Upper lobe of right lung (tissue), 1 donor: ENCODE results near the gene BRSK2. TPM values are rescaled to one million over a fixed set of nuclear protein-coding genes. Genes with fewer than 3 reads are reported as not detected.
"Not testable (repeated sequence)": the region's sequence is repeated elsewhere in the genome, so short reads cannot be mapped to it uniquely, and the experiment has no call there.

ENCODE experiments used
- ATAC-seq: fragments of 200-7000 bp; cut with Tn5 transposase; one replicate; pipeline ENCODE4 v1.9.1; 2020; ENCODE audit warnings: mild to moderate bottlenecking, moderate library complexity
- DNase-seq: peaks from one replicate; pipeline ENCODE4 v3.0.0-alpha.2; 2020
- H3K27ac ChIP-seq: fragments of 200-600 bp; one replicate; pipeline ENCODE4 v1.8.0; 2022
- H3K27me3 ChIP-seq: fragments of 200-600 bp; one replicate; pipeline ENCODE4 v1.8.0; 2022; ENCODE audit warnings: mild to moderate bottlenecking
- H3K36me3 ChIP-seq: fragments of 200-600 bp; one replicate; pipeline ENCODE4 v1.8.0; 2022
- H3K4me1 ChIP-seq: fragments of 200-600 bp; one replicate; pipeline ENCODE4 v1.8.0; 2022
- H3K4me3 ChIP-seq: fragments of 200-600 bp; one replicate; pipeline ENCODE4 v1.8.0; 2022; ENCODE audit warnings: mild to moderate bottlenecking
- H3K9me3 ChIP-seq: fragments of 200-600 bp; one replicate; pipeline ENCODE4 v1.8.0; 2022
- CTCF ChIP-seq: fragments of 200-600 bp; IDR thresholded peaks from one replicate; pipeline ENCODE4 v1.8.0; 2022; ENCODE audit warnings: antibody characterized with exemption
- intact Hi-C: fragments of 100-400 bp; cut with DNase I; formaldehyde crosslinking; loops from one replicate; pipeline ENCODE4 v1.11.0; 2022
- total RNA-seq: library from RNA; stranded (reverse); fragmentation: NEBNext Ultra II Directional; extraction: Animal tissue kit (Norgen Biotek cat#: 25700); gene quantifications from one replicate; pipeline ENCODE4 v1.2.1, GENCODE V29; 2021
- donor health status: DM: no; HTN: yes; CAD: no; lungs with severe emphysema.

The BRSK2 gene
- total RNA-seq, 1 donor from 2014 or later = 0.26 TPM

DNA sequence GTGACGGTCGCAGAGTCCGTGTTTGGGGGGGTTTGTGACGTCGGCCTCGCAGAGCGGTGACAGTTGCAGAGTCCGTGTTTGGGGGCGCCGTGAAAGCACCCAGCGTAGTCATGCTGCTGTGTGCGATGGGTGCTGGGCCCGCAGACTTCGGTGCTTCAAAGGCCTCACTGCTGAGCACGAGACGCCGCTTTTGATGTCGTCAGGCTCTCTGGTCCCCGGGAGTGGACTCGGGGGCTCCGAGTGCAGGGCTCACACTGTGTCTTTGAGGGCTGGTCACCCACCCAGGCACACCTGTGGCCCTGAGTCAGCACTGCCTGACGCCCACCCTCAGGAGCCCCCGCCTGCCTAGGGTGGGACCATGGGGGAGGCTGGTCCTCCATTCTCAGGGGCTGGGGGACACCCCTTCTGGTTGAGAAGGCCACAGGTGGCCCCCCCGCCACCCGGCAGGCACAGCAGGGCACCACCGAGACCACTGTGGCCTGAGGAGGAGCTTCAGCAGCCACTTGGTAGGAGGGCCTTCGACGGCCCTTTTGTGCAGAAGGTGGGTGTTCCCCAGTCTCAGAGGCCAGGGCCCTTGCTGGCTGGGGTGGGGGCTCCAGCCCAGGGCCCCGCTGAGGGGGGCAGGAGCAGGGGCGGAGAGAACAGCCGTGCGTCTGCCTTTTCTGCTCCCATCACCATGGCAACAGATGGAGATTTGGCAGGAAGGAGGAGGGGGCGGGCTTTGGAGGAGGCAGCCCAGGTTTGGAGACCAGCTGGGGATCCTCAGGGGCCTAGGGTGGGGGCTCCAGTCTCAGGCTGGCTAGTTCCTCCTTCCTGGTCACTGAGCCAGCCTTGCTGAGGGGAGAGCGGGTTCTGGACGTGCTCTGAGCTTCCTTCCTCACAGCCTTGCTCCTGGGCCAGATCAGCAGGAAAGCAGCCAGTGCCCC, 20.9 kb downstream of the BRSK2 start:
- DNase-seq = no peak
- H3K27ac ChIP-seq = no peak overlapping the region
- H3K36me3 ChIP-seq = no peaks in the 10 kb centered on the region
- intact Hi-C loops = no loop called here
- no peak for ATAC-seq
- no peak overlapping the region for H3K4me3 ChIP-seq
- peaks cover 12% of the 10 kb centered on the region for H3K27me3 ChIP-seq
- no peaks in the 10 kb centered on the region for H3K9me3 ChIP-seq
- H3K4me1 ChIP-seq = no peaks in the 10 kb centered on the region
- TF ChIP-seq CTCF = no peak

GRCh38 chr11:1411301-1411700, 21.6 kb downstream of the BRSK2 start:
- no peaks in the 10 kb centered on the region for H3K9me3 ChIP-seq
- H3K27me3 ChIP-seq = peaks cover 12% of the 10 kb centered on the region
- intact Hi-C loops = no loop called here
- TF ChIP-seq CTCF = no peak
- H3K27ac ChIP-seq = no peak overlapping the region
- no peaks in the 10 kb centered on the region for H3K36me3 ChIP-seq
- ATAC-seq (no peak), DNase-seq (no peak)
- no peaks in the 10 kb centered on the region for H3K4me1 ChIP-seq
- H3K4me3 ChIP-seq = no peak overlapping the region

- H3K36me3 ChIP-seq, H3K9me3 ChIP-seq, H3K4me1 ChIP-seq, intact Hi-C loops, ATAC-seq, DNase-seq, H3K4me3 ChIP-seq, H3K27ac ChIP-seq: not testable (repeated sequence)
- peaks cover 12% of the 10 kb centered on the region for H3K27me3 ChIP-seq
These were observed 22.0 kb downstream of the BRSK2 start for GRCh38 chr11:1411739-1412138.

DNA sequence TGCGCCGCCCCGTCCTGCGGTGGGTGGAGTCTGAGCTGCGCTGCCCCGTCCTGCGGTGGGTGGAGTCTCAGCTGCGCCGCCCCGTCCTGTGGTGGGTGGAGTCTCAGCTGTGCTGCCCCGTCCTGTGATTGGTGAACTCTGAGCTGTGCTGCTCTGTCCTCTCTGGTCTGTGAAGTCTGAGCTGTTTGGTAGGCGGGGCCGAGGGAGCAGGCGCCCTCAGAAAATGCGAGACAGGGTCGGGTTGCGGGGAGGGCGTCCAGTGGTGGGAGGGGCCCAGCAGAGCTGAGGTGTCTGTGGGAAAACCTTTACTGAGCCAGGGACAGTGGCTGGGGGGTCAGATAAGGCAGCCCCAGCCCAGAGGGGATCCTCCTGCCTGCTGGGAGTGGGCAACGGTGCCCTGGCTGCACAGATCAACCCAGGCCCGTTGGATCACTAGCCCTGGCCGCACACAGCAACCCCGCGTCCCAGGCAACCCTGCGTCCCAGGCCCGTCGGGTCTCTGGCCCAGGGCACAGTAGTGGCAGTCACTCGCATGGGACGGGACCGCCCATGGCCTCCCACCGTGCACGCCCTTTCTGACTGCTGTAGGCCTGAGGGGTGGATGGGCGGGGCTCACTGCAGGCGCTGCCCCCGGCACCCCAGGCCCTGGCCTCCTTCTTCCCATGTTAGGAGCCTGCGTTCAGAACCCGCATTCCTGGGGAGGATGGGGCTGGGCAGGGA, 22.8 kb downstream of the BRSK2 start:
- DNase-seq = no peak

GRCh38 chr11:1414650-1415049, 24.9 kb downstream of the BRSK2 start:
- no peaks in the 10 kb centered on the region for H3K4me1 ChIP-seq
- DNase-seq (no peak), ATAC-seq (no peak)
- no peak overlapping the region for H3K27ac ChIP-seq
- H3K9me3 ChIP-seq = peaks cover 13% of the 10 kb centered on the region
- no peak overlapping the region for H3K4me3 ChIP-seq
- H3K27me3 ChIP-seq = peaks cover 12% of the 10 kb centered on the region
- intact Hi-C loops = no loop called here
- no peak for TF ChIP-seq CTCF
- H3K36me3 ChIP-seq = no peaks in the 10 kb centered on the region

More for the DNA sequence above, 22.8 kb downstream of the BRSK2 start:
- Histone ChIP-seq H3K27me3 (peaks cover 12% of the 10 kb centered on the region), H3K4me1 (no peaks in the 10 kb centered on the region), H3K4me3 (no peak overlapping the region), H3K9me3 (peaks cover 4% of the 10 kb centered on the region), H3K27ac (no peak overlapping the region), H3K36me3 (no peaks in the 10 kb centered on the region)
- TF ChIP-seq CTCF = no peak
- intact Hi-C loops = no loop called here
- no peak for ATAC-seq

DNA sequence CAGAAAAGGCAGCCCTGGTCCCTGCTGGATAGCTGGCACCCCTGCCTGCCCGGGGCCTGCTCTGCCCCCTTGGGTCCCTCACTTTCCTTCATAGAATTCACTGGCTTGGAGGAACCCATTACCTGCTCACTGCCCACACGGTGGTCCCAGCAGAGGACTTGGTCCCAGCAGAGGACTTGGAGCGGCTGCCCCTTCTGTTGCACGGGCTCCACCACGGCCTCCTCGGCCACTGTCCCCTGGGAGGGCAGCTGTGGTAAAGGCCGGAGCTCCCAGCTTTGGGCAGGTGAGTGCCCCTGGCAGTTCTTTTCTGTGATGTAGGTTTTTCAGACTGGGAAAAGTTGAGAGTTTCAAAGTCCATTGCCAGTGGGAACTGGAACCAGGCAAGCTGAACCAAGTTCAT, 25.9 kb downstream of the BRSK2 start:
- no peak overlapping the region for H3K4me3 ChIP-seq
- H3K27me3 ChIP-seq = peaks cover 10% of the 10 kb centered on the region
- no peak for ATAC-seq
- H3K27ac ChIP-seq = no peak overlapping the region
- H3K9me3 ChIP-seq = peaks cover 13% of the 10 kb centered on the region
- no peaks in the 10 kb centered on the region for H3K36me3 ChIP-seq
- no peak for TF ChIP-seq CTCF
- H3K4me1 ChIP-seq = no peaks in the 10 kb centered on the region
- intact Hi-C loops = no loop called here
- DNase-seq = no peak

DNA sequence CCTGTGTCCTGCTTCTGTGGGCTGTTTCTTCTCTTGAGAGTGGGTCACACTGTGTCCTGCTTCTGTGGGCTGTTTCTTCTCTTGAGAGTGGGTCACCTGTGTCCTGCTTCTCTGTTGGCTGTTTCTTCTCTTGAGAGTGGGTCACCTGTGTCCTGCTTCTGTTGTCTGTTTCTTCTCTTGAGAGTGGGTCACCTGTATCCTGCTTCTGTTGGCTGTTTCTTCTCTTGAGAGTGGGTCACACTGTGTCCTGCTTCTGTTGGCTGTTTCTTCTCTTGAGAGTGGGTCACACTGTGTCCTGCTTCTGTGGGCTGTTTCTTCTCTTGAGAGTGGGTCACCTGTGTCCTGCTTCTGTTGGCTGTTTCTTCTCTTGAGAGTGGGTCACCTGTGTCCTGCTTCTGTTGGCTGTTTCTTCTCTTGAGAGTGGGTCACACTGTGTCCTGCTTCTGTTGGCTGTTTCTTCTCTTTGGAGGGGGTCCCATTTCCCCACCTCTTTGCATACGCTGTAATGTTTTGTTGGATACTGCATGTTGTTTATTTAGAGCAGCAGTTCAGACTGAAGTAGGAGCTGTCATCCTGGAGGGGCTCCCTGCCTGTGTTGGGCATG, 28.6 kb downstream of the BRSK2 start:
- H3K27me3 ChIP-seq, H3K4me1 ChIP-seq, H3K36me3 ChIP-seq, H3K27ac ChIP-seq, DNase-seq, ATAC-seq, H3K4me3 ChIP-seq, intact Hi-C loops: not testable (repeated sequence)
- peaks cover 13% of the 10 kb centered on the region for H3K9me3 ChIP-seq
